HEK293 (cell line): Measurements from ENCODE around the gene TSC22D1.

Source experiments
- CTCF ChIA-PET: fragments of 350-600 bp; formaldehyde crosslinking; extraction: SDS; loops from one replicate; lab custom pipeline; 2021; ENCODE audit warnings: antibody characterized with exemption; lab: Yijun Ruan, JAX
- POLR2A ChIA-PET: fragments of 300-600 bp; formaldehyde crosslinking; extraction: SDS; loops from one replicate; lab custom pipeline; 2020; ENCODE audit warnings: antibody characterized with exemption, inconsistent platforms; lab: Yijun Ruan, JAX
- H3K27ac ChIP-seq: fragments of 200-500 bp; sonication (Bioruptor generic); 2 replicates; pipeline ENCODE4 v1.5.1; 2014; ENCODE audit warnings: low read depth, low read length, control low read depth, inconsistent platforms; ENCODE audit errors: extremely low read depth
- H3K36me3 ChIP-seq, 2 experiments: fragments of 200-500 bp in 1 of 2; sonication (Bioruptor generic) in 1 of 2; 1 replicate in 1 of 2; 2 replicates in 1 of 2; pipeline ENCODE4 v1.5.1; 2014 to 2017; ENCODE audit warnings: inconsistent platforms in 2 of 2, low read length in 2 of 2; ENCODE audit not compliant: control insufficient read depth in 2 of 2, insufficient read depth in 1 of 2
- H3K4me1 ChIP-seq: fragments of 200-500 bp; sonication (Bioruptor generic); 2 replicates; pipeline ENCODE4 v1.5.1; 2014; ENCODE audit warnings: mild to moderate bottlenecking, low read length, inconsistent platforms; ENCODE audit not compliant: control insufficient read depth, insufficient read depth
- H3K4me3 ChIP-seq: 2 replicates; pipeline ENCODE4 v1.5.1; 2011; ENCODE audit warnings: low read depth, mild to moderate bottlenecking, control low read depth, low read length, moderate library complexity
- H3K9me3 ChIP-seq: fragments of 200-500 bp; sonication (Bioruptor generic); 2 replicates; pipeline ENCODE4 v1.5.1; 2014; ENCODE audit warnings: low read depth, low read length, inconsistent platforms; ENCODE audit not compliant: control insufficient read depth, insufficient read depth
- CTCF ChIP-seq: fragments of 450-650 bp; formaldehyde crosslinking; IDR thresholded peaks from 2 replicates; pipeline ENCODE4 v1.5.1; 2016; ENCODE audit warnings: missing biosample characterization, missing genetic modification characterization
- GLIS2 ChIP-seq: fragments of 450-650 bp; formaldehyde crosslinking; IDR thresholded peaks from 2 replicates; pipeline ENCODE4 v1.5.1; 2016; ENCODE audit warnings: missing biosample characterization, missing genetic modification characterization
- OVOL3 ChIP-seq: fragments of 450-650 bp; formaldehyde crosslinking; IDR thresholded peaks from 2 replicates; pipeline ENCODE4 v1.5.1; 2016; ENCODE audit warnings: missing biosample characterization, missing genetic modification characterization
- REST ChIP-seq: fragments of 450-650 bp; formaldehyde crosslinking; IDR thresholded peaks from 2 replicates; pipeline ENCODE4 v1.5.1; 2016; ENCODE audit warnings: missing biosample characterization, missing genetic modification characterization
- YY1 ChIP-seq: fragments of 450-650 bp; formaldehyde crosslinking; IDR thresholded peaks from 2 replicates; pipeline ENCODE4 v1.5.1; 2018; ENCODE audit warnings: missing biosample characterization, missing genetic modification characterization
- ZBTB17 ChIP-seq: fragments of 450-650 bp; formaldehyde crosslinking; IDR thresholded peaks from 2 replicates; pipeline ENCODE4 v1.5.1; 2016; ENCODE audit warnings: missing biosample characterization, missing genetic modification characterization
- ZEB2 ChIP-seq: fragments of 450-650 bp; formaldehyde crosslinking; IDR thresholded peaks from 2 replicates; pipeline ENCODE4 v1.5.1; 2016; ENCODE audit warnings: missing biosample characterization, missing genetic modification characterization
- ZIC2 ChIP-seq: fragments of 450-650 bp; formaldehyde crosslinking; IDR thresholded peaks from 2 replicates; pipeline ENCODE4 v1.5.1; 2016; ENCODE audit warnings: missing biosample characterization, missing genetic modification characterization
- ZNF146 ChIP-seq: fragments of 450-650 bp; formaldehyde crosslinking; IDR thresholded peaks from 2 replicates; pipeline ENCODE4 v1.5.1; 2016; ENCODE audit warnings: missing biosample characterization, missing genetic modification characterization
- ZNF18 ChIP-seq: fragments of 450-650 bp; formaldehyde crosslinking; IDR thresholded peaks from 2 replicates; pipeline ENCODE4 v1.5.1; 2016; ENCODE audit warnings: missing biosample characterization, missing genetic modification characterization
- ZNF2 ChIP-seq: fragments of 450-650 bp; formaldehyde crosslinking; IDR thresholded peaks from 2 replicates; pipeline ENCODE4 v1.5.1; 2016; ENCODE audit warnings: missing biosample characterization, missing genetic modification characterization
- ZNF223 ChIP-seq: fragments of 450-650 bp; formaldehyde crosslinking; IDR thresholded peaks from 2 replicates; pipeline ENCODE4 v1.5.1; 2016; ENCODE audit warnings: missing biosample characterization, missing genetic modification characterization
- ZNF366 ChIP-seq: fragments of 450-650 bp; formaldehyde crosslinking; conservative IDR thresholded peaks from 2 replicates; pipeline ENCODE4 v1.5.1; 2016; ENCODE audit warnings: missing biosample characterization, missing genetic modification characterization
- ZNF501 ChIP-seq: fragments of 450-650 bp; formaldehyde crosslinking; IDR thresholded peaks from 2 replicates; pipeline ENCODE4 v1.5.1; 2016; ENCODE audit warnings: missing biosample characterization, missing genetic modification characterization
- ZNF555 ChIP-seq: fragments of 450-650 bp; formaldehyde crosslinking; conservative IDR thresholded peaks from 2 replicates; pipeline ENCODE4 v1.5.1; 2017; ENCODE audit warnings: missing biosample characterization, mild to moderate bottlenecking, missing genetic modification characterization, inconsistent platforms
- ZNF585B ChIP-seq: fragments of 450-650 bp; formaldehyde crosslinking; IDR thresholded peaks from 2 replicates; pipeline ENCODE4 v1.5.1; 2016; ENCODE audit warnings: missing biosample characterization, missing genetic modification characterization
- ZNF600 ChIP-seq: fragments of 450-650 bp; formaldehyde crosslinking; IDR thresholded peaks from 2 replicates; pipeline ENCODE4 v1.5.1; 2016; ENCODE audit warnings: missing biosample characterization, missing genetic modification characterization
- ZNF626 ChIP-seq: fragments of 450-650 bp; sonication (Bioruptor Pico); formaldehyde crosslinking; IDR thresholded peaks from 2 replicates; pipeline ENCODE4 v1.5.1; 2018; ENCODE audit warnings: missing biosample characterization, missing genetic modification characterization, inconsistent platforms
- ZNF629 ChIP-seq: fragments of 450-650 bp; formaldehyde crosslinking; IDR thresholded peaks from 2 replicates; pipeline ENCODE4 v1.5.1; 2017; ENCODE audit warnings: missing biosample characterization, missing genetic modification characterization
- ZNF785 ChIP-seq: fragments of 450-650 bp; formaldehyde crosslinking; IDR thresholded peaks from 2 replicates; pipeline ENCODE4 v1.5.1; 2016; ENCODE audit warnings: missing biosample characterization, missing genetic modification characterization
- ZNF791 ChIP-seq: fragments of 450-650 bp; formaldehyde crosslinking; IDR thresholded peaks from 2 replicates; pipeline ENCODE4 v1.5.1; 2016; ENCODE audit warnings: missing biosample characterization, missing genetic modification characterization
- ZNF792 ChIP-seq: fragments of 450-650 bp; formaldehyde crosslinking; IDR thresholded peaks from 2 replicates; pipeline ENCODE4 v1.5.1; 2016; ENCODE audit warnings: missing biosample characterization, missing genetic modification characterization
- ZNF830 ChIP-seq: fragments of 450-650 bp; IDR thresholded peaks from 2 replicates; pipeline ENCODE4 v1.5.0; 2018; ENCODE audit warnings: missing biosample characterization, missing genetic modification characterization, low read depth, mild to moderate bottlenecking, moderate library complexity

Gene TSC22D1

GRCh38 chr13:44573790-44574465 lies 2.2 kb downstream of the TSC22D1 start:
- H3K27ac ChIP-seq = no peak overlapping the region
- CTCF ChIA-PET = interaction anchor here (0.6 to 2.5 kb wide), 5 partner anchors 14 to 247 kb away, joined by 3 to 6 read pairs (median 3); no protein-coding TSS in a partner anchor
- peaks cover 11% of the 10 kb centered on the region for H3K4me1 ChIP-seq
- no peak for TF ChIP-seq ZNF223 (tag by site-specific recombination)
- TF ChIP-seq OVOL3 (tag by site-specific recombination) = no peak
- no peak for TF ChIP-seq CTCF
- no peak for TF ChIP-seq ZNF626 (tag by site-specific recombination)
- TF ChIP-seq ZNF600 (tag by site-specific recombination) = 0 out of 2 replicates have a peak, but pooled peaks have one; percentile 62
- no peak for TF ChIP-seq ZNF366 (tag by site-specific recombination)
- no peak for TF ChIP-seq ZNF785 (tag by site-specific recombination)
- TF ChIP-seq ZNF792 (tag by site-specific recombination) = no peak
- no peak for TF ChIP-seq ZNF18 (tag by site-specific recombination)
- no peak for TF ChIP-seq ZNF629 (tag by site-specific recombination)
- no peak for TF ChIP-seq ZNF555 (tag by site-specific recombination)
- TF ChIP-seq ZNF2 (tag by site-specific recombination) = no peak
- TF ChIP-seq ZNF830 (tag by site-specific recombination) = no peak
- no peak for TF ChIP-seq ZNF585B
- TF ChIP-seq GLIS2 (tag by site-specific recombination) = no peak
- TF ChIP-seq YY1 (tag by site-specific recombination) = no peak; the same call in 1 of the 2 replicates
- TF ChIP-seq ZIC2 = peak; percentile 53; the same call in 1 of the 2 replicates
- TF ChIP-seq ZEB2 = 0 out of 2 replicates have a peak, but pooled peaks have one; percentile 26
- TF ChIP-seq ZNF791 (tag by site-specific recombination) = no peak
- peak; percentile 30; the same call in 1 of the 2 replicates for TF ChIP-seq ZBTB17 (tag by site-specific recombination)
- no peak for TF ChIP-seq ZNF501
- no peak for TF ChIP-seq ZNF146 (tag by site-specific recombination)
- TF ChIP-seq REST = peak; percentile 29; the same call in 1 of the 2 replicates
- H3K36me3 ChIP-seq = peaks cover 0 to 10% of the 10 kb centered on the region in 2 experiments; a peak in 1 of 3 replicates
- H3K9me3 ChIP-seq = no peaks in the 10 kb centered on the region
- POLR2A ChIA-PET = no interaction called here
- H3K4me3 ChIP-seq = no peak overlapping the region
